Iris pigment epithelial cell (primary cell): ENCODE data around the gene DSCAM.

Experiments
- DNase-seq: peaks from one replicate; pipeline ENCODE4 v3.0.0-alpha.2; 2011; ENCODE audit warnings: low read depth

The DSCAM gene

DNA sequence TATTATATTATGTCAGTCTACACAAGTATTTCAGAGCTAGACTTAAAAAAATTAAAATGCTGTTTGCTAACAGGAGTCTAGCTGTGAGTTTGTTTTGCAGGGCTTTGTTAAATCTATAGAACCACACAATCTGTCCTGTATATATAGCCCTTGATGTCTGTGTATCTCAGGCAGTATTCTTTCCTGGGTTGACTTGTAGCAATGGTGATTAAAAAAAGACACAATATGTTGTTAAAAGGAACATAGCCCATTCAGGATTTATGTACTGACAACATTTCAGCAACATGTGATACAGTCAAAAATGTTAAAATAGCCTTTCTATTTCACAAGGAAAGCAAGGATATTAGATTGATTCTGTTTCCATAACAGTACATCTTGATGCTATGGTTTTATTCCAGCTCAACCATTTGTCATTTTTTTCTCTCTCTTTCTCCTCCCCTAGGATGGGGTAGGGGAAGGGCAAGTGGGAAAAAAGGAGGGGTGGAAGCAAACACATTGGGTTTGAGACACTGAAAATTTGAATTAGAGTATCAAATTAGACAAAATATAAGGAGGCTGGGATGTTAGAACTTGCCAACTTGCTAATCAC, 139.2 kb downstream of the DSCAM start:
- DNase-seq: no peak

DNA sequence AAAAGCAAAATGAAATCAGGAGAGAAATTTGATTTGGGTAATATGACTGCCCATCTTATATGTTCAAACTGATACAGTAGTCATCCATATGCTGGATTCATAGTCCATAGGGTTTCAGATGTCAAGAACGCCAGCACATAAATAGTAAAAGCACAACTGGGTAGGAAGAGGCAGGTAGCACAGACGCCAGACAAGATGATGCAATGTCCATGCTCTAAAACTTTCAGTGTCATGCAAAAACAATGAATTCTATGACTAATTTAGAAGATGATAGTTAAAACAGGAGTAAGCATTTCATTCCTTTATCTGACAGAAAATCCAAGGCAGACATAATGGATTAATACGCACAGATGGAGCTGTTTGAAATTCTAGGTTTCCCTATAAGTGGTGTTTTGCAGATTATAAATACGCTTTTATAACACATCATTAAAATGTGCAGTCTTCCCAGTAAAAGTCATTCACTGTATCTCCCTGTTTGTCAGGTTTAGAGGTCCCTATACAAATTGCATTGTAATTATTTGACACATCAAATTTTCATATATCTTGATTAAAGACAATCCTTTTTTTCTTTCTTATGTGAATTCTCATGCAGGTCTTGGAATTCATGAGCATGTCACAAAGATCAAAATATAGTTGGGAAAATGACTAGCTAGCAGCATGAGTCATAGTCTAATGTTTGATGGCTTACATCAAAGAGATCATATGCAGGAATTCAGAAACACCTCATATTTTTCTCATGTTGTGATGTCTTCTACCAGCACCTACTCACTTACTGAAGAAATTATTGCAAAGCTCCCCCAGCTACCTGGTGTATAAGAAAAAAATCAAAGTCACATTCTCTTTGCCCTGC, 139.9 kb downstream of the DSCAM start:
- no peak for DNase-seq

GRCh38 chr21:40706176-40706575, 140.8 kb downstream of the DSCAM start:
- DNase-seq: no peak

GRCh38 chr21:40704141-40704540, 142.8 kb downstream of the DSCAM start:
- no peak for DNase-seq

DNA sequence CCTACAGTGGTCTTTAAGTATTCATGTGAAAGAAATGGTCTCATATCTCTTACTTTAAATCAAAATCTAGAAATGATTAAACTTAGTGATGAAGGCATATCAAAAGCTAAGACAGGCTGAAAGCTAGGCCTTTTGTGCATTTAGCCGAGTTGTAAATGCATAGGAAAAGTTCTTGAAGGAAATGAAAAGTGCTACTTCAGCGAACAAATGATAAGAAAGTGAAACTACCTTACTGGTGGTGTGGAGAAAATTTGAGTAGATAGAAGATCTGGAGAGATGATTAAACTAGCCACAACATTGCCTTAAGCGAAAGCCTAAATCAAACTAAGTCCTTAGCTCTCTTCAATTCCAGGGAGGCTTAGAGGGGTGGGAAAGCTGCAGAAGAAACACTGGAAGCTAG, 147.6 kb downstream of the DSCAM start:
- DNase-seq: no peak

DNA sequence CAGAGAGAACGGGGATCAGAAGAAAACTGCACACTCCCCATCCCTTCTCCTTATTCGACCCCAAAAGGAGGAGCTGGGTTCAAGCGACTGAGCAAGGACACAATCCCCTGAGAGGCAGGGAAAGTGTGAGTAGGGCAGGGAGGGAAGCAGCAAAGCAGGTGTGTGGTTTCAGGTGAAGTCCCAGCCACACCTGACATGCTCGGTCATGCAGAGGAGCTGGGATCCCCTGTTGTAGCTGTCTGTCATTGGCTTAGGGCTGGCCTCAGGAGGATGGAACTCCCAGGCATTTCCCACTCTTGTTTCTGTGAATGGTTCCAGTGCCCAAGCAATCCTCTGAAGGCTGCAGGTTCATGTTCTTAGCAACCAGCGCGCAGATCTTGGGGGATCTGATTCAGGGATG, 150.7 kb downstream of the DSCAM start:
- no peak for DNase-seq

DNA sequence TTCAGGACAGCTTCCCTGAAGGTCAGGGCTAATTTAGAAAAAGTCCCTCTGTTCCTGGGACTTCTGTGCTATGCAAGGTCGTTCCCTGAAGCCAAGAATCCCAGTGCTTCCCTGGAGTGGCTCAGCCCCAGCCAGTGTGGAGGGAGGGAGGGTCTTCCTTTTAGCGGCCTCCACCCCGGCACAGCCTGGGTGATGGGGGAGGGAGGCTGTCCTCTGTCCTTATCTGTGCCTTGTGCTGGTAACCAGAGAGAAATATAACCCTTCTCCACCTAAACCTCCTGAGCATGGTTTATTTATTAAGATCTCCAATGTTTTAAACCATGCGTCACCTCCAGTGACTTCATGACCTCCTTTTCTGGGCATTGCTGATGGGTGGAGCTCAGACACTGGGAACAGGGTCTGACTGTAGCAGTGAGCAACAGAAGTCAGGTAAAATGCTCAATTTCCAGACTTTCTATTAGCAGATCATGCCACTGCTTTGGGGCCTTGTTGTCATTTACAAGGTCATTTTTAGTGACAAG, 157.1 kb downstream of the DSCAM start:
- no peak for DNase-seq

DNA sequence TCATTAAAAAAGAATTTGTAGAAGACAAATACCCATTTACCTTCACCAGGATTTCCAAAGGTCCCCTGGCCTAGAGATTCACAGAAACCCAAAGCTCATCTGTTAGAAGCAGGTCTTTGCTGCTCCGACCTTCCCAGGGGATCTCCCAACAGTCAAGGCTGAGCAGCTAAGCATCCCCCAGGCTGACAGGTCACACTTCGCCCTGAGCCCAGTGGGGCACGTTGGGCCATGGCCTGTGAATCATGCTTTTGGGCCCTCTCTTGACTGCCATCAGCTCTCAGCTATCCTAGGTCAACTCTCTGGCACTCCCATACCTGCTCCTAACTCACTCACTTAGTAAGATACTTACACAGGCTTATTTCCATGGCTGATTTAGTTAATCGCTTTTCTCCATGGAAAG, 157.7 kb downstream of the DSCAM start:
- DNase-seq: no peak

DNA sequence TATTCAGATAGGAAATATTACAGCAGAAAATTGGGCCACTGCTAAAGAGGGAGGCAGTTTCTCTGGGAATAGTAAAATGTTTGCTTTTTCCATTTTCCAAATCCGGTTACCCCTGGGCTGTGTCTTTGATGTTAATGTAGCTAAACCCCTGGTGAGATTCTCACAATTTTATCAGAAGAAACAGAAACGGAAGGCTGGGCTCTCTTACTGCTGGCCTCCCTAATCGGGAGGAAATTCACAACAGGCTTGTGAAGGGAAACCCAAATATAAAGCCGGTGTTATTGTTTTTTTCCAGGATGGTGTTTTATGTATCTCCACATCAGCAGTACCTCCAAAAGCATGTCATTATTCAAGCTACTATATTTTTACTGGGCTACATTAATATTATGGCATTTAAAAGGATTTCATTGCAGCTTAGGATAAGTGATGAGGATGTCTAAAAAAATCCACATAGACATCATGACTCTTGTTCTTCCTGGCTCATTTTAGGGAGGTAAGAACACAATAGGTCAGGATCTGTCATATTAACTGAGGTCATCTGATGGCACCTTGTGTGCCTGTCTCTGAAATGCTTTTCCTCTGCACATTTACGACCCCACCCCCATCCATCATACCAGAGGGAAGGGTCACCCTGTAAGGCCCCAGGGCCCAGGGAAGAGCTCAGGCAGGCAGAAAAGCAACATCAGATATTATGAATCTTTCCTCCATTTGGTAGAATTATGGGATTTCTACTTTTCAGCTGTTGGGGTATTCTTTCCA, 158.7 kb downstream of the DSCAM start:
- DNase-seq: no peak

DNA sequence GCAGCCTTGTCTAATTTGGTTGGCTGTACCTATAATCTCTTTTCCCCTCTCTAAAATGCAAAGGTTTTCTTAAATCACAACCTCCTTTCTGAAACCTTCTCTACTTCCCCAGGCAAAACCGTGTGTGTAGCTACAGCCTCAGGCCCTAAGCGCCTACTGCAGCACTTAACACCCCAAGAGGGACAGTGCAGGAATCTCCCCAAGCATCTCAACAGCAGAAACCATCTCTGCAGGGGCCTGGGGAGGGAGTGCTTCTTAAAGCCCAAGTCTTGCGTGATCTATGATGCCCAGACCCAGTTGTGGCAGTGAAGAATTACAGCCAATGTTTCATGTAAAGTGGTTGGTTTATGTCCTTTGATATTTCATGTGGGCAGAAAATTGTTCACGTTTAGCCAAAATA, 159.3 kb downstream of the DSCAM start:
- DNase-seq: no peak

DNA sequence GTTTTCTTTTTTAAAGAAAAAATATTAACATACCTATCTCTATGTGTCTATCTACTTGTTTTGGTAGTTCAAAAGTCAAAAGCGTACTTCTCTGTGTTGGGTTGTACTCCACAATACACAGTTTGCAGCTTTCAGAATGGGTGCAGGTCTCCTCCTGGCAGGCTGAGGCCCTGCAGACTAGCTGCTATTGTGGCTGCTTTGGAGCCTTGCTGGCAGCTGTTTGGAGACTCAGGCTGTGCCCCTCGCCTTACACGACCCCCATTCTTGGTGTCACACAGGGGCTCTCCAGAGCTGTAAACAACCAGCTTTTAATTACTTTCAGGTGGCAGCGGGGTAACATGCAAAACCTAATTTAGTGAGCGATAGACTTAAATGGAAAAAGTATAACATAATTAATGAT, 160.4 kb downstream of the DSCAM start:
- no peak for DNase-seq

DNA sequence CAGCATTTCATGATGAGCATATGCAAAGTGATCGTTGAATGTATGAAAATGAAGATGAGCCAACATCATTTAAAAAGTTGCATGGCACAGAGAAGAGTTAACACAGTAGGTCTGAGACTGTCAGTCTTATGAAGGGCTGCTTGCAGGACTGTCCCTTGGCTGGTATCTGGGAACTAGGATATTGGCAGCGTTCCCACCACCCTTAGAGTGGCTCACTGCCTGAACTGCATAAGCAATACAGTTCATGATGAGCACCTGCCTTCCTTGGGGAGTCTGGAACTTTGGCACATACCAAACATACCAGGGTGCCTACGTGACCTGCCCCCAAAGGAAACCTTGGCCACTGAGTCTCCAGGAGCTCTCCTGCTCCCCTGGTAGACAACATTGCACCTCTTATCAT, 161.8 kb downstream of the DSCAM start:
- DNase-seq: no peak

GRCh38 chr21:40684726-40685125, 162.2 kb downstream of the DSCAM start:
- DNase-seq: no peak

GRCh38 chr21:40683349-40683748, 163.6 kb downstream of the DSCAM start:
- no peak for DNase-seq

GRCh38 chr21:40681164-40681859, 165.6 kb downstream of the DSCAM start:
- no peak for DNase-seq

DNA sequence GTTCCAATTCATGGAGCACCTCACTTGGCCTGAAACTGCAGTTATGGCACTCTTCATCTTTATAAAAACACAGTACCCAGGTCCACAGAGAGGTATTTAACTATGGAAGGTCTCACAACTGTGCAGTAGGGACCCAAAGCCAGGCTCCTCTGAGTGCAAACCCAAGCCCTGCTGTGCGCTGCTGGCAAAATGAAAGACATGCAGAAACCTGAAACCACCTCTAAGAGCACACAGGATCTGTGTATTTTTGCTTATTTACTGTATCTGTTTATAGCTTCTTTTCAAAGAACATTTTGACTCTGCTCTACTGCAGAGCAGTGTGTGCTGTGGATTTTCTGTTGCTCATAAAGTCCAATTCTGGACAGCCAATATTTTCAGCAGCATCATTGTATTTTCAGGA, 166.6 kb downstream of the DSCAM start:
- no peak for DNase-seq

- no peak for DNase-seq
These were observed 168.2 kb downstream of the DSCAM start for GRCh38 chr21:40678681-40679284.

GRCh38 chr21:40675017-40675416, 171.9 kb downstream of the DSCAM start:
- DNase-seq: no peak

- no peak for DNase-seq
These were observed 174.4 kb downstream of the DSCAM start for GRCh38 chr21:40672602-40673001.

- no peak for DNase-seq
These were observed 175.2 kb downstream of the DSCAM start for GRCh38 chr21:40671716-40672115.

DNA sequence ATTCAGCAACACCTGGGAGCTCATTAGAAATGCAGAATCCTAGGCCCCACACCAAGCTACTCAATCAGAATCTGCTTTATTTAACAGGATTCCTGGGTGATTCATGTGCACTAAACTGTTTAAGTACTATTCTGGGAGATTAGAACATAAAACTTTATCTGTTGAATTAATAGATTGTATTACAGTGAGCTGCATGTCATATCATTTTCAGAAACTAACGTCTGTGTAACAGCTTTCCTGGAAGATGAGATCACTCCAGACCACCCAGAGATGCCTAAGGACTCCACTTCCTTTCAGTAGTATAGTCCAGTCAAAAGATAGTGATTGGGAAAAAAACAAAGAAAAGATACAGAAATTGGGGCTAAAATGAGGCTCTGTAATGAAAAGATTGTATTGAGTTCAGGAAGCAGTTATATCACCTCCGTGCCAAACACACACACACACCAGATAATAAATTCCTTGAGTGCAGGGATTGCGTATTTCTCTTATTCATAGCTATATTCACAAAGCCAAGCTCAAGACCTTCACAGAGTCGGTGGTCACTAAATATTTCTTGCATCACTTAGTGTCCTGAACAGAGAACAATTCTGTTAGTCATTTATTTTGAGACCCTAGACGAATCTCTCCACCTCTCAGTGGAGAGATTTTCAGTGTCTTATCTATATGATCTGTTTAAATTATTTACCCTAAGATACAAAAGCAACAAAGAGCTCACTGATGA, 178.2 kb downstream of the DSCAM start:
- no peak for DNase-seq
